ENCODE data around the gene LPP.

Gene LPP

GRCh38 chr3:188559856-188560255, 405.9 kb downstream of the LPP start:
- no peak for DNase-seq (ENCODE audit: low read depth)

GRCh38 chr3:188562144-188562543, 408.2 kb downstream of the LPP start:
- no peak for DNase-seq (ENCODE audit: low read depth)

- no peak for DNase-seq (ENCODE audit: low read depth)
These were observed 413.7 kb downstream of the LPP start for GRCh38 chr3:188567478-188568195.

GRCh38 chr3:188568736-188569135, 414.8 kb downstream of the LPP start:
- no peak for DNase-seq (ENCODE audit: low read depth)

GRCh38 chr3:188571531-188572095, 417.7 kb downstream of the LPP start:
- no peak for DNase-seq (ENCODE audit: low read depth)

DNA sequence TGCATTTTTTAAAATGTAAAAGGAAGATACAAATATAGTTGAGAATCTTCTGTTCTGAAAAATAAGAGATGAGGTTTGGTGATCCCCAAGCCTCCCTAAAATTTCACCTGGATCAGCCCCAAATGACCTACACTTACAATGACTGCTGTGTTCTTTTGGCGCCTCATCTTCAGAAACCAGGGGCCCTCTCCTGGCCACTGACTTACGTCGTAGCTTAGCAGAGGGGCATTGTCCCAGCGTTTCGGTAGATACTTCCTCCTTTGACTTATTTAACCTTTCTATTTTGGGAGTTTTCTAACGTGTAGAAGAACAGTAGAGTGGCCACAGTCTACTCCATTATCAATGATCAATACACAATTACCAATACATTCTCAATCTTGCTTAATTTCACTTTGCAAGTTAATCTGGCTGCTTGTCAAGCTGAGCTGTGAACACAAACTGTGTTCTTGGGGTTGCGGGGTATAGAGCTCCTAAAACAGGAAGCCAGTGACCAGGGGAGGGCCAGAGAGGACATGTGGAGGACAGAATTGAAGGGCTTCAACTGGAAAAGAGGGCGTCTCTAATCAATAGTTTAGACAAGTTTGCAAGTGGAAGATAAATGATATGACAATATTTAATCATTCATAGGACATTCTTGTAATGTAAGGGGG, 419.5 kb downstream of the LPP start:
- DNase-seq (ENCODE audit: low read depth): no peak

DNA sequence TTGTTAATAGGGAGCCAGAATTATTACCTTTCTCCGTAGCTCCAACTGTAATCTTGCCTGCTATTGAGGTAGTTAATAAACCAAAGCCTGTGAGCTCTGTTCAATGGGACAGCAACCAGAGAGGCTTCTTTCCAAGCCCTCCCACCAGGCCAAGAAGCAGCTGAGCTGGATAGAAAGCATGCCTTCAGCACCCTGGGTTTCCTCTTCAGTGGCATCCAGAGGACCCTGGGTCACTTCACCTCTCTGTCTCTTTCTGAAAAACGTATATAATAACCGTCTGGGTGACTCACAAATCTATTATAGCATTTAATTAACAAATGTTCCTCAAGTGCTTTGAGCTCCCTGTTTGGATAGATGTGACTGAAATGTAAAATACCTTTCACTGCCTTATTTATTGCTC, 420.0 kb downstream of the LPP start:
- no peak for DNase-seq (ENCODE audit: low read depth)

DNA sequence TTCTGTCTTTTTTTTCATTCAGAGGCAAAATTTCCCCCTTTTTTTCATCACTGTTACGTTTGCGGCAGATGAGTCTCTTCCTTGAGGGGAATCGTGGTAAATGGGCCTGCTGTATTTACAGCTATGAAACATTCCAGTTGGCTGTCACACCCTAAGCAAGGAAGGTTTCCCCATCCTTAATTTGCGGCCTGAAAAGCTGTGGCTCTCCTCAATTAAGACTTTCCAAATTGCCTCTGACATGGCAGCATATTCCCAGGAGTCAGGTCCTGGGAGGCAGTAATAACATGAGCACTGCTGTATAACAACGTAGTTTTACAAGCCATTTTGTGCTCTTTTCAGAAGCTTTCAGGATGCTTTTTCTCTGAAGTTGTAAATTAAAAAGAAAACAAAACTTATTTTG, 420.9 kb downstream of the LPP start:
- no peak for DNase-seq (ENCODE audit: low read depth)

DNA sequence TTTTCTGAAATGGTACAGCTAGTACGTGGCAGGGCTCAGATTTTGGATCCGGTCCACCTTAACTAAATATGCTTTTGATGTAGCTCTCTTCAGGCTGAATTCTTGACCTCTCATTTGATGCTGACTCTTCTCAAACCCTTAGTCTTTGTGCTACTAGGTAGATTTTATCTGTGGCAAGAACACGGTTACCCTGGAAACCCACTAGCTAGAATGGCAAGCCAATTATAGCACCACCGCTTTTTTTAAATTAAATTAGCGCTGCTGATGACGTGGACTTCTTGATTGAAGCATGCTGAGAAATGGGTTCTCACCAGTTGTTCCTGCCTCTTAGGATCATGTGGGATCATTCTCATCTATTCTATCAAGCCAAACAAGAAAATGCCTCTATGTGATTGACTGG, 421.5 kb downstream of the LPP start:
- no peak for DNase-seq (ENCODE audit: low read depth)

- no peak for DNase-seq (ENCODE audit: low read depth)
These were observed 423.6 kb downstream of the LPP start for GRCh38 chr3:188577539-188577938.

- peak; percentile 87 for DNase-seq (ENCODE audit: low read depth)
These were observed 424.8 kb downstream of the LPP start for GRCh38 chr3:188578576-188579363.

DNA sequence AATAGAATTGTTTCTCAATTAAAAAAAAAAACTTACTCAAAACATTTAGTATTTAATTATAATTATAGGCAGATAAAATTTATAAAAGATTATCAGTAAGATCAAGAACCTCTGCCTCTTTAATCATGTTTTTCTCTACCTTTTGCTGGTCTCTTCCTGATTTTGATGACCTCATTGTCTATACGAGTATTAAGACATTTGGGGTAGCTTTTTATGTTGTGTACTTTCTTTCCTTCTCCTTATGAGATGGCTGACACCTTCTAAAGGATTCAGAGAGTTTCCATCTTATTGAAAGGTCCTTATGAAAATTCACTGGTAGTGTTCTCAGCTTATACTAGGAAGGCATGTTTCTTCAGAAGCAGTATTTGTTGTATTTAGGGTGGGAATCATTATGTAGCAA, 426.3 kb downstream of the LPP start:
- DNase-seq (ENCODE audit: low read depth): no peak

- DNase-seq (ENCODE audit: low read depth): no peak
These were observed 426.7 kb downstream of the LPP start for GRCh38 chr3:188580659-188581058.

GRCh38 chr3:188581365-188581764, 427.4 kb downstream of the LPP start:
- no peak for DNase-seq (ENCODE audit: low read depth)

- DNase-seq (ENCODE audit: low read depth): no peak
These were observed 427.8 kb downstream of the LPP start for GRCh38 chr3:188581792-188582191.

- DNase-seq (ENCODE audit: low read depth): no peak
These were observed 429.6 kb downstream of the LPP start for GRCh38 chr3:188583341-188584161.

- DNase-seq (ENCODE audit: low read depth): peak; percentile 57
These were observed 430.2 kb downstream of the LPP start for GRCh38 chr3:188584162-188584529.

DNA sequence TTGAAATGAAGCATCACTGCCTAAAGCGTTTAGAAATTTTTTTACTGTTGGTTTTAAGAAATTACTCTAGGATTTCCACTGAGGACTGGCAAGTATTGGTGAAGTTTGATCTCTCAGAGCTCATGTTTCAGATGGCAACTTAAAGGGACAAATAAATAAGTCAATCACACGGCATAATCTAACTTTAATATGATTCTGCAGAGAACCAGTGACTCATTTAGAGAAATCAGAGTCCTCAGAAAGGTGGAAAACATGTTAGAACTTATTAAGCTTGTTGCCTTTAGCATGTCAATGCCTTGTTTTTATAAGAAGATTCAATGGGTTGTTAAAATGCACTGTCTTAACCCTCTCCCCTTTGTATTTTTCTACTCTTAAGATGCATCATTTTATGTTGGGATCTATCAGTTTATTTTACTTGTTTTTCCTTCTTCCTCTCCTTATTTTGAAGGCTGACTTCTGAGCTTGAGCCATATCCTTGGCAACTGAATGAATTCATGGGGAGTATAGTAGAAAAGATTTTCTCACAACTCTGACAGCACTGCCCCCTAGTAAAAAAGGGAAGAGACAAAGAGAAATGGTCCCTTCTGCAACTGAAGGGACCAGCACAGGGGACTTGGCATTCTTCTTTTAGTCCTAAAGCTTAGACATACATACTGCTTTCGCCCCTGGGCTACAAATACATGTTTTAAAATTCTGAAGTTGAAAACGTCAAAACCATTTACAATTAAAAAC, 431.2 kb downstream of the LPP start:
- DNase-seq (ENCODE audit: low read depth): no peak

DNA sequence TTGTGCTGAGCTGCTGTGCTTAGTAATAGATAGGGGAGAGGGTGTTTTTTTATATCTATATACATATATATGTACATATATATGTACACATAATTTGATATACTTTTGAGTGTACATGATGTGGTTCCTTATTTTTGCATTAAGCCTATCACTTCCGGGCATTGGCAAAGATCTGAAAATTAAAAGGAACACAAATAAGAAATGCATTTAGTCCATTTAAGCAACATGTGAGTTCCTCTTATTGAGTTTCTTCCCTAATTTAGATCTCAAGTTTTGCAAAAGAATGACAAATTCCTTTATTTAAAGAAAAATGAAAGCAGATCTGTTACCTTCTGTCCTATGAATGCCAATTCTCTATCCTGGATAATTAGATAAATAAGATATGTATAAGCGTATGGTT, 435.1 kb downstream of the LPP start:
- no peak for DNase-seq (ENCODE audit: low read depth)

GRCh38 chr3:188589771-188590170, 435.8 kb downstream of the LPP start:
- no peak for DNase-seq (ENCODE audit: low read depth)

DNA sequence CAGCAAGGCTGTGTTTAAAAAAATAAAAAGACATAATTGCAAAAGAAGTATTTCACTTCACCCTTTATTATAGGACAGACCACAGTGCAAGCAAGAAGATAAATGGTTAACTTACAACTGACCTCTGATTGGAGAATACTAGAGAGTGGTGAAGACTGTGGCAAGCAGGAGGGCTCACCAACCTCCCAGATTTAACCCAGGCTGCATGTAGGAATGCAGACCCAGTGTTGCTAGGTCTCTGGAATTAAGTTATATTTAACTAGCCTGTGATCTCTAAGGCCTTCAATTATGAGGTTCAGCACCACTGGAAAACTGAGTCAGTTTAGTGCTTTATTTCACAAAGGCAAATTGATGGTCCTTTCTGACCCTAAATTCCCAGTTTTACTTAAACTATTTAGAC, 436.6 kb downstream of the LPP start:
- DNase-seq (ENCODE audit: low read depth): no peak
